Panc1 (cell line): ENCODE data around the gene LPIN3.

ENCODE experiments used
- CTCF ChIP-seq: fragments of 450-650 bp; IDR thresholded peaks from 2 replicates; pipeline ENCODE4 v1.5.1; 2017; ENCODE audit warnings: mild to moderate bottlenecking
- POLR2AphosphoS5 ChIP-seq: IDR thresholded peaks from 2 replicates; pipeline ENCODE4 v1.6.1; 2012; ENCODE audit warnings: mild to moderate bottlenecking, low read depth, low read length, moderate library complexity
- REST ChIP-seq, 2 experiments: IDR thresholded peaks; 2 replicates each; pipeline ENCODE4 v1.6.1; 2011 to 2012; ENCODE audit warnings: low read depth in 2 of 2, control low read depth in 1 of 2, low read length in 1 of 2, mild to moderate bottlenecking in 1 of 2, moderate library complexity in 1 of 2; ENCODE audit not compliant: insufficient read depth in 1 of 2
- TCF7L2 ChIP-seq: IDR thresholded peaks from 2 replicates; pipeline ENCODE4 v1.6.1; 2011; ENCODE audit warnings: mild to moderate bottlenecking, low read depth, low read length, inconsistent platforms

GRCh38 chr20:41366546-41367392, 26.1 kb downstream of the LPIN3 start, which contains the start of gene EMILIN3:
- TF ChIP-seq CTCF (no peak), REST (IDR thresholded peaks at IDR 0.05; ENCODE audit: insufficient read depth in 1 of 2, low read depth in 2 of 2, low read length in 1 of 2) (no peak), POLR2AphosphoS5 (no peak), TCF7L2 (no peak)
